Mesendoderm (in vitro differentiated cells): Measurements from ENCODE around the gene STAB1.

Experiments used
- DNase-seq: peaks from one replicate; pipeline ENCODE4 v3.0.0; 2013
- H2AK5ac ChIP-seq: 2 replicates; pipeline ENCODE4 v1.6.1; 2013; ENCODE audit warnings: low read length, inconsistent platforms
- H2BK120ac ChIP-seq: 2 replicates; pipeline ENCODE4 v1.6.1; 2013; ENCODE audit warnings: low read depth, mild to moderate bottlenecking, low read length, moderate library complexity, mixed read lengths
- H2BK15ac ChIP-seq: replicated peaks from 2 replicates; pipeline ENCODE4 v1.6.1; 2013; ENCODE audit warnings: low read depth, mild to moderate bottlenecking, moderate library complexity
- H2BK5ac ChIP-seq: 2 replicates; pipeline ENCODE4 v1.6.1; 2013; ENCODE audit warnings: low read length, inconsistent platforms
- H3K18ac ChIP-seq: 2 replicates; pipeline ENCODE4 v1.6.1; 2013; ENCODE audit warnings: mild to moderate bottlenecking, low read length, mixed read lengths
- H3K23ac ChIP-seq: one replicate; pipeline ENCODE4 v1.6.1; 2013; ENCODE audit warnings: low read length
- H3K27ac ChIP-seq: 2 replicates; pipeline ENCODE4 v1.5.1; 2013; ENCODE audit warnings: low read depth, mild to moderate bottlenecking, inconsistent platforms, low read length, moderate library complexity
- H3K27me3 ChIP-seq: 2 replicates; pipeline ENCODE4 v1.6.1; 2013; ENCODE audit warnings: low read length, control low read depth, mild to moderate bottlenecking, inconsistent platforms; ENCODE audit not compliant: insufficient read depth, poor library complexity
- H3K36me3 ChIP-seq: 2 replicates; pipeline ENCODE4 v1.6.1; 2013; ENCODE audit warnings: low read length, inconsistent platforms; ENCODE audit not compliant: control insufficient read depth, insufficient read depth
- H3K4ac ChIP-seq: one replicate; pipeline ENCODE4 v1.6.1; 2013; ENCODE audit warnings: low read depth, mild to moderate bottlenecking, low read length, moderate library complexity
- H3K4me1 ChIP-seq: 2 replicates; pipeline ENCODE4 v1.6.1; 2013; ENCODE audit warnings: low read depth, low read length, inconsistent platforms; ENCODE audit not compliant: control insufficient read depth
- H3K4me2 ChIP-seq: 2 replicates; pipeline ENCODE4 v1.6.1; 2013; ENCODE audit warnings: low read length
- H3K4me3 ChIP-seq: 2 replicates; pipeline ENCODE4 v1.5.1; 2013; ENCODE audit warnings: mild to moderate bottlenecking, low read length
- H3K56ac ChIP-seq: one replicate; pipeline ENCODE4 v1.6.1; 2013; ENCODE audit warnings: low read length
- H3K79me1 ChIP-seq: 2 replicates; pipeline ENCODE4 v1.6.1; 2013; ENCODE audit warnings: low read length, inconsistent platforms
- H3K79me2 ChIP-seq: 2 replicates; pipeline ENCODE4 v1.6.1; 2013; ENCODE audit warnings: mild to moderate bottlenecking, low read length; ENCODE audit not compliant: control insufficient read depth, insufficient read depth
- H3K9ac ChIP-seq: 2 replicates; pipeline ENCODE4 v1.6.1; 2013; ENCODE audit warnings: low read length, inconsistent platforms
- H4K5ac ChIP-seq: one replicate; pipeline ENCODE4 v1.6.1; 2013; ENCODE audit warnings: low read length
- H4K8ac ChIP-seq: one replicate; pipeline ENCODE4 v1.6.1; 2013; ENCODE audit warnings: low read depth, mild to moderate bottlenecking, control low read depth, low read length, moderate library complexity
- WGBS: extraction: QIAGEN DNeasy Blood & Tissue Kit; methylation state at CpG from one replicate; pipeline ENCODE4 v1.1.7; 2013; ENCODE audit warnings: low lambda C conversion rate, missing lambda C conversion rate; ENCODE audit not compliant: insufficient coverage; ENCODE audit errors: extremely low coverage; 5-methylcytosine and 5-hydroxymethylcytosine counted together

STAB1 gene

DNA sequence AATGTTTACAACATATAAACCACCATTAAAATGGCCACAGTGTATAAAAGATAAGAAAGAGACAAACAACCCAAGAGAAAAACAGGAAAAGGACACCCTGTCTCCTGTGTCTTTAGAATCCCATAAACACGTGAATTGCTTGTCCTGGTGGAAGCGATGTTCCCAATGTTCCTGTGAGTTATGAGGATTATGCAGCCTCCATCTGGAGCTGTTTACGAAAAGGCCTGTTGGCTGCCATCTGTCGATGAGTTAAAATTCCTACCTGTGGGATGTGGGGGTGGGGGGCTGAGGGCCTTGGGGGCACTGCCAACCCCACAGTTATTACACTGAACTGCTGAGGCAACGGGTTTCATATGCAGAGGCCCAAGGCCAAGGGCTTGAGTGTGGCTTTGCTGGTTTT lies 26.1 kb upstream of the STAB1 start:
- H3K56ac ChIP-seq: no peak overlapping the region
- no peak overlapping the region for H3K9ac ChIP-seq
- H3K79me1 ChIP-seq: peaks cover 5% of the 10 kb centered on the region
- H3K36me3 ChIP-seq: peaks cover 9% of the 10 kb centered on the region
- H3K4me1 ChIP-seq: no peaks in the 10 kb centered on the region
- DNase-seq: no peak
- no peak overlapping the region for H2AK5ac ChIP-seq
- no peak overlapping the region for H3K4ac ChIP-seq
- no peak overlapping the region for H3K23ac ChIP-seq
- H2BK120ac ChIP-seq: no peak overlapping the region
- no peak overlapping the region for H2BK15ac ChIP-seq
- no peak overlapping the region for H4K5ac ChIP-seq
- no peak overlapping the region for H3K4me3 ChIP-seq
- H3K18ac ChIP-seq: no peak overlapping the region
- no peak overlapping the region for H4K8ac ChIP-seq
- no peak overlapping the region for H2BK5ac ChIP-seq
- no CpG with 5 or more reads among the region's 5 CpGs for WGBS
- H3K27me3 ChIP-seq: no peaks in the 10 kb centered on the region
- no peak overlapping the region for H3K27ac ChIP-seq
- H3K79me2 ChIP-seq: peaks cover 9% of the 10 kb centered on the region
- no peak overlapping the region for H3K4me2 ChIP-seq

DNA sequence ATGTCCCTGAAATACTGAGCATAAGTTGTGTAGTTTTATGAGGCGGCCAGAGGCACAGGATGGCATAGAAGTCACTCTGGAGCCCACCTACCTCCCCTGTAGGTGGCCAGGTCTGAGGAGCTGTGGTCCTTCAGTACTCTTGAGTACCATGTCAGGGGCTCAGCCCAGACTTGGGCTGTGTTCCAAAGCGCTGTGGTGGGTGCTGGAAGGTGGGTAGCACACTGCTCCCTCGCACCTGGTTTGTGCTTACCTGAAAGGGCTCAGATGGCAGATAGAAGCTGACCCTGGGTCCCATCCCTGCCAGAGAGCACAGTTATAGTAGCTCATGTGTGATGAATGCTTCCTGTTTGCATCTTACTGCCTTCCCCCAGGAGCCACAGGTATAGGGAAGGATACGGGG lies 24.2 kb upstream of the STAB1 start:
- Histone ChIP-seq H3K36me3 (peaks cover 10% of the 10 kb centered on the region), H3K9ac (no peak overlapping the region), H2BK15ac (no peak overlapping the region), H3K56ac (no peak overlapping the region), H3K79me2 (peaks cover 4% of the 10 kb centered on the region), H3K79me1 (no peaks in the 10 kb centered on the region), H3K23ac (no peak overlapping the region), H3K4me1 (no peaks in the 10 kb centered on the region), H4K5ac (no peak overlapping the region), H2BK5ac (no peak overlapping the region), H3K4ac (no peak overlapping the region), H3K27me3 (no peaks in the 10 kb centered on the region), H3K4me3 (no peak overlapping the region), H2BK120ac (no peak overlapping the region), H3K4me2 (no peak overlapping the region), H4K8ac (no peak overlapping the region), H3K27ac (no peak overlapping the region), H3K18ac (no peak overlapping the region), H2AK5ac (no peak overlapping the region)
- no peak for DNase-seq
- WGBS: no CpG with 5 or more reads among the region's 4 CpGs

DNA sequence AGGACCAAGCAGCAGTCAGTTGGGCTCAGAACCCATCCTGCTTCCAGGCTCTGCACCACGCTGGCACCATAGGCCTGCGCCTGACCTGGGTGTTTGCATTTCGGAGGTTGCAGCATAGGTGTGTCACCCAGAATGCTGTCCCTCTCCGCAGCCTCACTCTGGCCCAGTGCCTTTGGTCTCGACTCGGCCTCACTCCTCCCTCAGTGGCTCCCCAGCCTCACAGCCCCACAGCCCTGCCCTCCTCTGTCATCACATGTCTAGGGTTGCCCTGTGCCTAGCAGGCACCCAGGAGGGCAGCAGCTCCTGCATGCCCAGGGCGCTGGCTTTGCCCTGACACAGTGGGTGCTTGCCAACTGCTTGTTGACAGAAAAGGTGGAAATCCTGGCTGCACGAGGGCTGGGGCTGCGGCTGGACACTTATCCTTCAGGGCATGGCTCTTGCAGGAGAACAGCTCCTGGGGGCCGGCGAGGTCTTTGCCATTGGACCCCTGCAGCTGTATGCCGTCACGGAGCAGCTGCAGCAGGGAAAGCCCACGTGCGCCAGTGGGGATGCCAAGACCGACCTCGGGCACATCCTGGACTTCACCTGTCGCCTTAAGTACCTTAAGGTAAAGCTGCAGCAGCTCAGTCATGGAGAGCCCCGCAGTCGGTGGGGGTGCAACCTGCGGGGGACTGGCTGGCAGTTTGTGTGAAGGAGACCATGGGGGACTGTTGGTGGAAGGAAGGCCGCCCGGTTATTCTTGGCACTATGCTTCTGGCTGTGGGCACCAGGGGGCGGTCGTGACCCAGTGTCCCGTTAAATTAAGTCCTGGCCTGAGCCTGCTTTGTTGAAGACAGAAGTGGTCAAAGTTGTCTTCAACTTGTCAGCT lies 23.5 kb upstream of the STAB1 start:
- Histone ChIP-seq H3K79me1 (no peaks in the 10 kb centered on the region), H3K27me3 (no peaks in the 10 kb centered on the region), H3K23ac (no peak overlapping the region), H3K27ac (no peak overlapping the region), H2AK5ac (no peak overlapping the region), H3K4ac (no peak overlapping the region), H3K9ac (no peak overlapping the region), H2BK15ac (no peak overlapping the region), H3K4me3 (no peak overlapping the region), H3K36me3 (peaks cover 10% of the 10 kb centered on the region), H4K8ac (no peak overlapping the region), H2BK5ac (no peak overlapping the region), H3K4me2 (no peak overlapping the region), H2BK120ac (no peak overlapping the region), H3K79me2 (peaks cover 2% of the 10 kb centered on the region), H3K18ac (no peak overlapping the region), H3K56ac (no peak overlapping the region), H4K5ac (no peak overlapping the region), H3K4me1 (no peaks in the 10 kb centered on the region)
- no CpG with 5 or more reads among the region's 26 CpGs for WGBS
- DNase-seq: peak; percentile 46

DNA sequence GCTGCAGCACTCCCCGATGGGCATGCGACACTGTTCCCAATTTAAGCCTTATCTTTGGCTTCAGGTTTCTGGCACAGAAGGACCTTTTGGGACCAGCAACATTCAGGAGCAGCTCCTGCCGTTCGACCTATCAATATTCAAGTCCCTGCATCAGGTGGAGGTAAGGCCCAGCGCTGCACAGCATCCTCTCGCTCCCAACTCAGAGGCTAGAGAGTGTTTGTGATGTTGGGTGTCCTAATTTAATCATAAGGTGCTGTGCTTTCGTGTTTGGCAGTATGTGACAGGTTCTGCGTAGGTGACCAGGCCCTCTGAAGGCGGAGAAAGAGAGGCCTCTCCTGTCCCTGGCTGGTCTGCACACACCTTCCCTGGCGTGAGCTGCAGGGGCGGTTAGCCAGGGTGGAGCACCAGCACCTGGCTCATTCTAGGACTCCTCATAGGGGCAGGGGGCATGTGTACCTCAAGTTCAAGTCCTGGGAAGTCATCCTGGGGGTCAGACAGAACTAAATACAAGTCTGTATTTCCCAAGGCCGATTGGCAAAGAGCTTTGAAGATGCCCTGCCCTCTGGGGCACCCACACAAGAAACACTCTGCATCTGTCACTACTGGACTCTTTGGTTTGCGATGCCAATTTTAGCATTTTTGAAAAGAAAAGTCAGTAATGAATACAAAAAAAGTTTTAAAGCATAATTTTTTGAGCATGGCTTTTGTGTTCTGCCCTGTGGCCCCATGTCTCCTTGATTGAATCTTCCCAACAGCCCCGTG lies 22.7 kb upstream of the STAB1 start:
- H2AK5ac ChIP-seq: no peak overlapping the region
- no peak overlapping the region for H3K4ac ChIP-seq
- no peak for DNase-seq
- peaks cover 10% of the 10 kb centered on the region for H3K36me3 ChIP-seq
- H3K56ac ChIP-seq: no peak overlapping the region
- no peak overlapping the region for H3K4me2 ChIP-seq
- no peaks in the 10 kb centered on the region for H3K79me1 ChIP-seq
- no peak overlapping the region for H4K5ac ChIP-seq
- no peak overlapping the region for H2BK15ac ChIP-seq
- H3K27me3 ChIP-seq: no peaks in the 10 kb centered on the region
- WGBS: no CpG with 5 or more reads among the region's 14 CpGs
- H3K27ac ChIP-seq: no peak overlapping the region
- H2BK120ac ChIP-seq: no peak overlapping the region
- H3K4me1 ChIP-seq: no peaks in the 10 kb centered on the region
- H4K8ac ChIP-seq: no peak overlapping the region
- no peak overlapping the region for H3K9ac ChIP-seq
- H3K23ac ChIP-seq: no peak overlapping the region
- peaks cover under 1% of the 10 kb centered on the region for H3K79me2 ChIP-seq
- H3K18ac ChIP-seq: no peak overlapping the region
- no peak overlapping the region for H3K4me3 ChIP-seq
- no peak overlapping the region for H2BK5ac ChIP-seq

DNA sequence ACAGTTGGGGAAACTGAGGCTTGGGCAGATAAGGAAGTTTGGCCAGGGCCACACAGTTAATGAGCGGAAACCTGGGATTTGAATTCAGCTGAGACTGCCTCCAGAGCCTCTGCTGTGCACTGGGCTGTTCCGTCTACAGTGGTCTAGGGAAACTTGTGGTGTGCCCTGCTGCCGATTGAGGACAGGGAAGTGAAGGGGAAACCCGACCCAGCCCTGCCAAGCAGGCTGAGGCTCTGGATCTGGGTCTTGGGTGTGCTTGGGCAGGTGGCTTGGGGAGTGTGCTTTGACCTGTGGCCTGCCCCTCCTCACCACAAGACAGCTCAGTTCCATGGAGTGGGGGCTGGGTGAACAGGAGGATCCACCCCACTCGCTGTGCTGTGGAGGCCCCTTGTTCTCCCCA lies 22.1 kb upstream of the STAB1 start:
- H2BK120ac ChIP-seq: no peak overlapping the region
- no peak overlapping the region for H4K5ac ChIP-seq
- peaks cover 11% of the 10 kb centered on the region for H3K36me3 ChIP-seq
- no peak overlapping the region for H4K8ac ChIP-seq
- no peak overlapping the region for H3K18ac ChIP-seq
- no peak overlapping the region for H2AK5ac ChIP-seq
- no peaks in the 10 kb centered on the region for H3K4me1 ChIP-seq
- no peak overlapping the region for H3K4me3 ChIP-seq
- no peak overlapping the region for H3K4me2 ChIP-seq
- H3K4ac ChIP-seq: no peak overlapping the region
- no peak overlapping the region for H3K27ac ChIP-seq
- no peak overlapping the region for H2BK5ac ChIP-seq
- no CpG with 5 or more reads among the region's 5 CpGs for WGBS
- H3K23ac ChIP-seq: no peak overlapping the region
- no peaks in the 10 kb centered on the region for H3K79me2 ChIP-seq
- no peaks in the 10 kb centered on the region for H3K27me3 ChIP-seq
- H2BK15ac ChIP-seq: no peak overlapping the region
- no peak for DNase-seq
- no peaks in the 10 kb centered on the region for H3K79me1 ChIP-seq
- H3K56ac ChIP-seq: no peak overlapping the region
- H3K9ac ChIP-seq: no peak overlapping the region
